Mucosa of descending colon (tissue), 3 donors: ENCODE results near the gene KRT32. TPM values are rescaled to one million over a fixed set of nuclear protein-coding genes. Genes with fewer than 3 reads are reported as not detected.
A peak's percentile ranks its signal among the peaks of the same experiment; 100 is the strongest.

Source experiments
- ATAC-seq: fragments of 200-7000 bp; cut with Tn5 transposase; one replicate; pipeline ENCODE4 v1.9.1; 2020; ENCODE audit warnings: mild to moderate bottlenecking, moderate library complexity
- DNase-seq, 3 donors: peaks; one replicate each; pipeline ENCODE4 v3.0.0-alpha.2; 2020
- H3K36me3 ChIP-seq: fragments of 200-600 bp; one replicate; pipeline ENCODE4 v1.8.0; 2021; ENCODE audit warnings: low read depth, mild to moderate bottlenecking
- H3K4me1 ChIP-seq: fragments of 200-600 bp; one replicate; pipeline ENCODE4 v1.8.0; 2021; ENCODE audit warnings: low read depth, mild to moderate bottlenecking
- H3K4me3 ChIP-seq: fragments of 200-600 bp; one replicate; pipeline ENCODE4 v1.8.0; 2021; ENCODE audit warnings: mild to moderate bottlenecking
- H3K9me3 ChIP-seq: fragments of 200-600 bp; one replicate; pipeline ENCODE4 v1.8.0; 2021; ENCODE audit warnings: mild to moderate bottlenecking
- intact Hi-C, 2 donors: fragments of 100-400 bp; cut with DNase I in 1 of 2; cut with micrococcal nuclease in 1 of 2; formaldehyde crosslinking; loops; one replicate each; pipeline versions ENCODE4 v1.11.0 to v1.11.1; 2022; cut with DNase I, micrococcal nuclease
- total RNA-seq, 3 donors: library from RNA; stranded (reverse); fragmentation: NEBNext Ultra II Directional in 2 of 3; extraction: Animal tissue kit (Norgen Biotek cat#: 25700) in 2 of 3; gene quantifications; one replicate each; pipeline versions ENCODE4 v1.2.1 to v1.2.4, GENCODE V29; 2021 to 2023
- TF ChIP-seq, protein P1 (sequence below): fragments of 200-600 bp; IDR thresholded peaks from one replicate; pipeline ENCODE4 v1.8.0; 2022; ENCODE audit warnings: antibody characterized with exemption, mild to moderate bottlenecking
- donor health status: DM: no; HTN: no; CAD: no; lungs with moderate emphysema.
- donor health status: DM: no; HTN: no; CAD: no.
- donor health status: DM: no; HTN: yes; CAD: no.

The KRT32 gene
- total RNA-seq, 3 donors from 2014 or later, result not detected

DNA sequence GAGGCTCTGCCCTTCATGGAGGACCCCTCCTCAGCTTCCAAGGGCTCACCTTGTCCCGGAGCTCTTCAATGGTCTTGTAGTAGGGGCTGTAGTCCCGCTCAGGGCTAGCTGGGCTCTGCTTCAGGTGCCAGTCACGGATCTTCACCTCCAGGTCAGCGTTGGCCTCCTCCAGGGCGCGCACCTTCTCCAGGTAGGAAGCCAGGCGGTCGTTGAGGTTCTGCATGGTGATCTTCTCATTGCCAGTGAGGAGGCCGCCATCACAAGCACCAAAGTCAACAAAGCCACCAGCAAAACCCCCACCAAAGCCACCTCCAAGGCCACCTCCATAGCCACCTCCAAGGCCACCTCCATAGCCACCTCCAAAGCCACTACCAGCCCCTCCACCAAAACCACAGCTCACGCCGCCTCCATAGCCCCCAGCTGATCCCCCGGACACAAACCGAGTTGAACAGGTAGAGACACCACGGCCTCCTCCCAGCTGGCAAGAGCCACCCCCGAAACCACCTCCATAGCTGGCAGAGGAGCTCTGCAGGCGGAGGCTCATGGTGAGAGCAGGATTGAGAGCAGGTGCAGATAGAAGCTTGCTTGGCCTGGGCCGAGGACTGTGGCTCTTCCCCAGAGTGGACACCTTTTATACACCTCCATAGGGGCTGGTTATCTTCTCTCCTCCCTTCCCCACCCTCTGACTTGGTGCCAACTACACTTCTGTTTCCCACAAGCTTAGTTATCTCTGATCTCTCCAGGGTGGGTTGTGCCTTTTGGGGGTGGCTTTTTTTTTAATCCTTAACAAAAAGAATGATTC is 38.0 kb upstream of the KRT32 start, which contains the start of gene KRT13:
Gene KRT13 (minus strand): TSS at position 606 of the 802 bp plus-strand sequence. CDS start 62 bp downstream, at position 544.
- TF ChIP-seq, protein P1, sequence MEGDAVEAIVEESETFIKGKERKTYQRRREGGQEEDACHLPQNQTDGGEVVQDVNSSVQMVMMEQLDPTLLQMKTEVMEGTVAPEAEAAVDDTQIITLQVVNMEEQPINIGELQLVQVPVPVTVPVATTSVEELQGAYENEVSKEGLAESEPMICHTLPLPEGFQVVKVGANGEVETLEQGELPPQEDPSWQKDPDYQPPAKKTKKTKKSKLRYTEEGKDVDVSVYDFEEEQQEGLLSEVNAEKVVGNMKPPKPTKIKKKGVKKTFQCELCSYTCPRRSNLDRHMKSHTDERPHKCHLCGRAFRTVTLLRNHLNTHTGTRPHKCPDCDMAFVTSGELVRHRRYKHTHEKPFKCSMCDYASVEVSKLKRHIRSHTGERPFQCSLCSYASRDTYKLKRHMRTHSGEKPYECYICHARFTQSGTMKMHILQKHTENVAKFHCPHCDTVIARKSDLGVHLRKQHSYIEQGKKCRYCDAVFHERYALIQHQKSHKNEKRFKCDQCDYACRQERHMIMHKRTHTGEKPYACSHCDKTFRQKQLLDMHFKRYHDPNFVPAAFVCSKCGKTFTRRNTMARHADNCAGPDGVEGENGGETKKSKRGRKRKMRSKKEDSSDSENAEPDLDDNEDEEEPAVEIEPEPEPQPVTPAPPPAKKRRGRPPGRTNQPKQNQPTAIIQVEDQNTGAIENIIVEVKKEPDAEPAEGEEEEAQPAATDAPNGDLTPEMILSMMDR, result no peak
- Histone ChIP-seq H3K4me1 (peaks cover 1% of the 10 kb centered on the region), H3K4me3 (no peak within 1 kb of the TSS), H3K9me3 (no peaks in the 10 kb centered on the region), H3K36me3 (no peaks in the 10 kb centered on the region)
- no peak for DNase-seq
- no peak for ATAC-seq
- intact Hi-C loops, result no loop called here

DNA sequence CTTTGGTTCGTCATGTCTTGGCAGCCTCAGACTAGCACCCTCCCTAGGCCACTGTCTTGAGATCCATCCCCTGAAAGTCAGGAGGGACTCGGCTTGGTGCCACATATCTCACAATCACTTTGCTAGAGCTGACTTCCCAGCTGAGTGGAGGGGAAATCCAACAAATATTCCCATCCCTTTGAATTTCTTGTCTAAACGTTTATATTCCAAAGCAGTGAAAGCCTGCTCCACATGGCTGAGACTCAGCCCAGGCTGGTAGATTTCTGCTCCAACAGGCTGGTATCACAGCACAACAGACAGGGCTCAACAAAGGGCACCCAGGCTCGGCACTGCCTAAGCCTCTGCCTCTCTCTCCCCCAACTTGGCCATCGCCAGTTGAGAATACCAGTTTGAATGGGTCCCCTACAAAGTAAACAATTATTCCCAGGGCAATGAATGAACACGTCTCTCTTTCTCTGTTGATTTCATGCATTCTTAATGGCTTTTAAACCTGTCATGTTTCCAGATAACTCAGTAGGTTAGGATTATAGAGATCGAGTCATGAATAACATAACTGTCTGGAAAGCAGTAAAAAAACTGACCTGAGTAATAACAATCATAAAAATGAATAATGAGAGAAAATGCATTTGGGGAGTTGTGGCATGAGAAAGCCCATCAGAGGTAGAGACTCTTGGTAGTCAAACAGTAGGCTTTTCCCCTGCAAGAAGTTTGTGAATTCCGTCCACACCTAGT is 37.2 kb upstream of the KRT32 start:
- DNase-seq, result no peak
- ATAC-seq, result no peak
- H3K36me3 ChIP-seq, result no peaks in the 10 kb centered on the region
- H3K9me3 ChIP-seq, result no peaks in the 10 kb centered on the region
- intact Hi-C loops, result no loop called here
- TF ChIP-seq, protein P1, result no peak
- H3K4me3 ChIP-seq, result no peak overlapping the region
- no peaks in the 10 kb centered on the region for H3K4me1 ChIP-seq

DNA sequence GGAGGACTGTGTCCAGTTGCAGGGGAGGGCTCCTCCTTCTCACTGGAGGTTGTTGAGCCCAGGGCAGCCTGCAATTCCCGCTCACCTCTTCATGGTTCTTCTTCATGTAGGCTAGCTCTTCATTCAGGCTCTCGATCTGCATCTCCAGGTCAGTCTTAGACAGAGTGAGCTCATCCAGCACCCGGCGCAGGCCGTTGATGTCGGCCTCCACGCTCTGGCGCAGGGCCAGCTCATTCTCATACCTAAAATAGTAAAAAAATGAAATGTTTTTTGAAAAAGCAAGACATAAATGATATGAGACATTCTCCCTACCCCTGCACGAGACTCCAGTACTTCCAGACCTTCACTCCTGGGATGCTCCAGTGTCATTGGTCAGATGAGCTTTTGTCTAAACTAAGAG is 36.0 kb upstream of the KRT32 start:
- Histone ChIP-seq H3K4me1 (no peaks in the 10 kb centered on the region), H3K36me3 (no peaks in the 10 kb centered on the region), H3K4me3 (no peak overlapping the region), H3K9me3 (no peaks in the 10 kb centered on the region)
- ATAC-seq (no peak), DNase-seq (no peak)
- intact Hi-C loops, result no loop called here
- TF ChIP-seq, protein P1, result no peak

DNA sequence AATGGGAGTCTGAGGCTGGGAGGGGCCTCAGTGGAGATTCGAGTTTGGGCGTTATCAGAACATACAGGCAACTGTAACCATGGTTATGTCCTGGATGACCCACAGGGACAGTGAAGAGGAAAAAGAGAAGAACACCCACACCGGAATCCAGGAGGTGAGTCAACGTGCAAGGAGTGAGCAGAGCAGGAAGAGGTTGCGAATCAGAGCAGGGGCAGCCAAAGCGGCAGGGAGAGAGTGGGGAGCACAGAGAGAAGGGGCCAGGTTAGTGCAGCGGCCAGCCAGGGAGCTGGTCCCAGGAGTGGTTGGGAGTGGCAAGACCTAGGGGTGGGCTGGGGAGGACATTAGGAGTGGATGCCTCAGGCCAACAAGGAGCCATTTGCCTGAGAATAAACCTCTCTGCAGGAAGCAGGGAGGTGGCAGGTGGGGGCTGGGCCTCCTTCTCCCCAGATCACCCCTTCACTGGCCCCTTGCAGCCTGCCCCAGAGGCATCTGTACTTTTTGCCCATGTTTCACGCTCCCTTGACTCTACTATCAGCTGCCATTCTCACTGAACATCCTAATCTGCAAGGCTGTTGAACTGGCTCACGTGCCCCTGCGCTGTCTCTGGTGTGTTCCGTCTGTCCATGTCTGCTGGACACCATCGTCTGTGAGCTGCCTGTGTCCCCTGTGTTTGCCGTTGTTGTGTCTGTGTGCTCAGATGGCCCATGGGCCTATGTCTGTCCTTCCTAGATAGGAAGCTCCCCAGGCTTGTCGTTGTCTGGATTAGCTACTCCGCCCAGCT is 33.1 kb upstream of the KRT32 start:
- Histone ChIP-seq H3K36me3 (no peaks in the 10 kb centered on the region), H3K4me1 (no peaks in the 10 kb centered on the region), H3K9me3 (no peaks in the 10 kb centered on the region), H3K4me3 (no peak overlapping the region)
- TF ChIP-seq, protein P1, result no peak
- ATAC-seq (peak; percentile 49), DNase-seq (no peak)
- intact Hi-C loops, result no loop called here

DNA sequence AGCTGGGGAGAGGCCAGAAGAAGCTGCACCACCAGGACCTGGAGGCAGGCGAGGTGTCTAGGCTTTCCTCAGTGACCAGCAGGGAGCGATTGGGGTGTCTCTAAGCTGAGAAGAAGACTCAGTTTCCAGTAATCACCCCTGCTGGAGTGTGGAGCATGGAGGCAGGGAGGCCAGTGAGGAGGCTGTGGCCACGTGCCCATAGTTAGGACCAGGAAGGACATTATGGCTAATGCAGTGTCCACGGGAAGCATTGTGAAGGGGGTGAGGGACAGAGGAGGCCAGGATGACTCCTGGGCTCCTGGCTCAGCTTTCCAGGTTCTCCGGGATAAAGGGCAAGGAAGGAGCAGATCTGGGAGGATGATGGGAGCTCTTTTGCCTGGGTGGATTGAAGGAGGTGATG is 32.5 kb upstream of the KRT32 start:
- TF ChIP-seq, protein P1, result no peak
- no peak overlapping the region for H3K4me3 ChIP-seq
- no peak for ATAC-seq
- intact Hi-C loops, result no loop called here
- H3K4me1 ChIP-seq, result no peaks in the 10 kb centered on the region
- DNase-seq, result no peak
- H3K9me3 ChIP-seq, result no peaks in the 10 kb centered on the region
- no peaks in the 10 kb centered on the region for H3K36me3 ChIP-seq
